Epithelial cell of prostate (primary cell): ENCODE data around the gene DYNLT3.

Source experiments
- DNase-seq: peaks from one replicate; pipeline ENCODE4 v3.0.0-alpha.2; 2011; ENCODE audit warnings: low read depth, low spot score
- H3K27ac ChIP-seq: fragments of 450-650 bp; 2 replicates; pipeline ENCODE4 v1.5.1; 2017; ENCODE audit warnings: mild to moderate bottlenecking

Gene DYNLT3

GRCh38 chrX:37846141-37846540, 1.2 kb downstream of the DYNLT3 start:
- H3K27ac ChIP-seq: peak overlapping the region; percentile 88
- peak; percentile 34 for DNase-seq

GRCh38 chrX:37844622-37845021, 2.7 kb downstream of the DYNLT3 start:
- H3K27ac ChIP-seq: peak overlapping the region; percentile 31
- peak; percentile 16 for DNase-seq

- no peak overlapping the region for H3K27ac ChIP-seq
- DNase-seq: no peak
Measured at GRCh38 chrX:37840931-37841330, 6.4 kb downstream of the DYNLT3 start.

- H3K27ac ChIP-seq: no peak overlapping the region
- DNase-seq: no peak
Measured at GRCh38 chrX:37834937-37835336, 12.4 kb downstream of the DYNLT3 start.

GRCh38 chrX:37830371-37830770, 17.0 kb downstream of the DYNLT3 start:
- no peak for DNase-seq
- H3K27ac ChIP-seq: no peak overlapping the region

GRCh38 chrX:37829721-37830120, 17.6 kb downstream of the DYNLT3 start:
- no peak for DNase-seq
- H3K27ac ChIP-seq: no peak overlapping the region

GRCh38 chrX:37825215-37825842, 22.0 kb downstream of the DYNLT3 start:
- DNase-seq: no peak
- no peak overlapping the region for H3K27ac ChIP-seq

GRCh38 chrX:37824491-37825214, 22.7 kb downstream of the DYNLT3 start:
- DNase-seq: no peak
- H3K27ac ChIP-seq: no peak overlapping the region

- no peak for DNase-seq
- H3K27ac ChIP-seq: no peak overlapping the region
Measured at GRCh38 chrX:37820646-37821045, 26.7 kb downstream of the DYNLT3 start.

- H3K27ac ChIP-seq: no peak overlapping the region
- no peak for DNase-seq
Measured at GRCh38 chrX:37818031-37818430, 29.3 kb downstream of the DYNLT3 start.

- no peak overlapping the region for H3K27ac ChIP-seq
- DNase-seq: no peak
Measured at GRCh38 chrX:37817579-37817978, 29.8 kb downstream of the DYNLT3 start.

- H3K27ac ChIP-seq: no peak overlapping the region
- no peak for DNase-seq
Measured at GRCh38 chrX:37817176-37817575, 30.2 kb downstream of the DYNLT3 start.

GRCh38 chrX:37816766-37817165, 30.6 kb downstream of the DYNLT3 start:
- no peak for DNase-seq
- H3K27ac ChIP-seq: no peak overlapping the region

GRCh38 chrX:37815366-37815765, 32.0 kb downstream of the DYNLT3 start:
- no peak overlapping the region for H3K27ac ChIP-seq

GRCh38 chrX:37813570-37813969, 33.8 kb downstream of the DYNLT3 start:
- H3K27ac ChIP-seq: no peak overlapping the region
- DNase-seq: no peak

More at GRCh38 chrX:37815366-37815765, 32.0 kb downstream of the DYNLT3 start:
- DNase-seq: no peak

- no peak for DNase-seq
- H3K27ac ChIP-seq: no peak overlapping the region
Measured at GRCh38 chrX:37812110-37812509, 35.3 kb downstream of the DYNLT3 start.

- no peak for DNase-seq
- no peak overlapping the region for H3K27ac ChIP-seq
Measured at GRCh38 chrX:37809970-37810369, 37.4 kb downstream of the DYNLT3 start.

GRCh38 chrX:37803057-37803456, 44.3 kb downstream of the DYNLT3 start:
- DNase-seq: no peak
- H3K27ac ChIP-seq: no peak overlapping the region

- no peak overlapping the region for H3K27ac ChIP-seq
- no peak for DNase-seq
Measured at GRCh38 chrX:37802028-37802427, 45.3 kb downstream of the DYNLT3 start.

- DNase-seq: no peak
- H3K27ac ChIP-seq: no peak overlapping the region
Measured at GRCh38 chrX:37800717-37801116, 46.7 kb downstream of the DYNLT3 start.

- no peak for DNase-seq
- no peak overlapping the region for H3K27ac ChIP-seq
Measured at GRCh38 chrX:37799936-37800335, 47.4 kb downstream of the DYNLT3 start.

GRCh38 chrX:37796805-37797204, 50.6 kb downstream of the DYNLT3 start:
- no peak for DNase-seq
- H3K27ac ChIP-seq: no peak overlapping the region
